Tibial artery (tissue), 4 donors: ENCODE results near the gene ULK3.

Experiments
- DNase-seq, 2 donors: peaks; one replicate each; pipeline ENCODE4 v3.0.0-alpha.2; 2019
- H3K27ac ChIP-seq, 2 donors: fragments of 200-600 bp; sonication (generic) in 1 of 2; 1 replicate in 1 of 2; 2 replicates in 1 of 2; pipeline ENCODE4 v1.5.1; 2018 to 2019; ENCODE audit warnings: mild to moderate bottlenecking in 1 of 2
- H3K27me3 ChIP-seq, 2 donors: fragments of 200-600 bp; sonication (generic) in 1 of 2; one replicate each; pipeline versions ENCODE4 v1.5.1 to v1.6.0; 2016 to 2019
- H3K36me3 ChIP-seq, 3 donors: fragments of 200-600 bp; sonication (generic) in 2 of 3; one replicate each; pipeline ENCODE4 v1.5.1; 2016 to 2019; ENCODE audit warnings: mild to moderate bottlenecking in 2 of 3
- H3K4me1 ChIP-seq, 4 donors: fragments of 200-600 bp; sonication (generic) in 2 of 4; 1 replicate in 3 of 4; 2 replicates in 1 of 4; pipeline ENCODE4 v1.5.1; 2016 to 2019
- H3K4me3 ChIP-seq, 2 donors: fragments of 200-600 bp; sonication (generic) in 1 of 2; 1 replicate in 1 of 2; 2 replicates in 1 of 2; pipeline ENCODE4 v1.5.1; 2018 to 2019; ENCODE audit warnings: mild to moderate bottlenecking in 2 of 2
- H3K9me3 ChIP-seq, 3 donors: fragments of 200-600 bp; sonication (generic) in 1 of 3; one replicate each; pipeline ENCODE4 v1.5.1; 2016 to 2019
- CTCF ChIP-seq, 2 experiments: fragments of 200-600 bp in 1 of 2; fragments of 450-650 bp in 1 of 2; IDR thresholded peaks; one replicate each; pipeline ENCODE4 v1.5.1; 2017 to 2019; ENCODE audit warnings: antibody characterized with exemption in 2 of 2, mild to moderate bottlenecking in 1 of 2, moderate library complexity in 1 of 2
- intact Hi-C: fragments of 100-400 bp; cut with DNase I; formaldehyde crosslinking; loops from one replicate; pipeline ENCODE4 v1.15.0; 2023; ENCODE audit warnings: low total_unique reads

ULK3 gene

GRCh38 chr15:74838746-74839525 is 4.0 kb downstream of the ULK3 start:
- H3K36me3 ChIP-seq: peaks cover 0 to 52% (median 13%) of the 10 kb centered on the region in 3 donors
- H3K9me3 ChIP-seq: no peaks in the 10 kb centered on the region
- H3K4me3 ChIP-seq: no peak overlapping the region
- H3K4me1 ChIP-seq: peaks cover 0 to 26% (median 19%) of the 10 kb centered on the region in 4 donors
- no peaks in the 10 kb centered on the region for H3K27me3 ChIP-seq
- no peak for TF ChIP-seq CTCF (IDR thresholded peaks at IDR 0.05)
- no peak overlapping the region for H3K27ac ChIP-seq
- intact Hi-C loops: no loop called here
- DNase-seq: no peak

GRCh38 chr15:74838137-74838516 is 4.8 kb downstream of the ULK3 start:
- intact Hi-C loops: no loop called here
- Histone ChIP-seq H3K36me3 (peaks cover 0 to 52% (median 13%) of the 10 kb centered on the region in 3 donors), H3K27me3 (no peaks in the 10 kb centered on the region), H3K9me3 (no peaks in the 10 kb centered on the region), H3K4me1 (peaks cover 0 to 18% (median 12%) of the 10 kb centered on the region in 4 donors), H3K27ac (no peak overlapping the region), H3K4me3 (no peak overlapping the region)
- no peak for DNase-seq
- no peak for TF ChIP-seq CTCF (IDR thresholded peaks at IDR 0.05)

DNA sequence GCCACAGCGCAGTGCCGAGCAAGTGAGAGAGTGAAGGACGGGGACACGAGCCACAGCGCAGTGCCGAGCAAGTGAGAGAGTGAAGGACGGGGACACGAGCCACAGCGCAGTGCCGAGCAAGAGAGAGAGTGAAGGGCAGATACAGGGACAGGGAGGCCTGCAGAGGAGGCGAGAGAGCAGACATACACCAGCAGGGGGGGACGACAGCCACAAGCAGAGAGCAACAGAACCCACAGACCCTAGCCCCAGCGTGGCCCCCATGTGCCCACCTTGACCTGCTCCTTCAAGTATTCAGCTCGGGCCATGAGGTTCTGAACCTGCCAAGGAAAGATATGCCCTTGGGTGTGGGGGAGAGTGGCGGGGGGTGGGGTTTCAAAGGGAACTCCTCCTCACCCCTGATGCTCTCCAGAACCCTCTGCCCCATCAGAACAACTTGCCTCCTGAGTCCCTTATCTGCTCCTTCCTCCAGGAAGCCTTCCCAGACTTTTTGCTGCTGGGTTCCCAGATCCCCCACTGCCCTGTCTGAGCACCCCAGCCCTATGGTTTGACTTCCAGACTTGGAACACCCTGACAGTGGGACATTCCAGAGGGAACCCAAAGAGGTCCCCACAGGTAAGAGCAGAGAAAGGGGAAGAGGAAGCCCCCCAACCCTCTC is 5.3 kb downstream of the ULK3 start:
- no peak for TF ChIP-seq CTCF (IDR thresholded peaks at IDR 0.05)
- Histone ChIP-seq H3K9me3 (no peaks in the 10 kb centered on the region), H3K36me3 (peaks cover 0 to 52% (median 13%) of the 10 kb centered on the region in 3 donors), H3K4me1 (peaks cover 0 to 17% (median 12%) of the 10 kb centered on the region in 4 donors), H3K4me3 (no peak overlapping the region), H3K27me3 (peaks cover 0 to 2% of the 10 kb centered on the region in 2 donors), H3K27ac (no peak overlapping the region)
- DNase-seq: no peak
- intact Hi-C loops: no loop called here

- intact Hi-C loops: no loop called here
- TF ChIP-seq CTCF (IDR thresholded peaks at IDR 0.05): no peak
Observed at GRCh38 chr15:74836846-74837245, 6.1 kb downstream of the ULK3 start.

GRCh38 chr15:74835312-74835823 is 7.6 kb downstream of the ULK3 start:
- H3K27ac ChIP-seq: no peak overlapping the region
- H3K4me1 ChIP-seq: no peaks in the 10 kb centered on the region
- H3K9me3 ChIP-seq: no peaks in the 10 kb centered on the region
- no peak overlapping the region for H3K4me3 ChIP-seq
- intact Hi-C loops: no loop called here
- TF ChIP-seq CTCF (IDR thresholded peaks at IDR 0.05): peak; percentile 46 to 52
- H3K27me3 ChIP-seq: peaks cover 0 to 11% of the 10 kb centered on the region in 2 donors
- peaks cover 0 to 52% (median 13%) of the 10 kb centered on the region in 3 donors for H3K36me3 ChIP-seq
- no peak for DNase-seq

More at GRCh38 chr15:74836846-74837245, 6.1 kb downstream of the ULK3 start:
- Histone ChIP-seq H3K27ac (no peak overlapping the region), H3K4me1 (peaks cover 0 to 10% (median 5%) of the 10 kb centered on the region in 4 donors), H3K4me3 (no peak overlapping the region), H3K9me3 (no peaks in the 10 kb centered on the region), H3K27me3 (peaks cover 0 to 10% of the 10 kb centered on the region in 2 donors), H3K36me3 (peaks cover 0 to 52% (median 13%) of the 10 kb centered on the region in 3 donors)
- no peak for DNase-seq
